ENCODE data around the gene MEI1. TPM values are rescaled to one million over a fixed set of nuclear protein-coding genes. Genes with fewer than 3 reads are reported as not detected.
A peak's percentile ranks its signal among the peaks of the same experiment; 100 is the strongest.
"Not testable (repeated sequence)": the region's sequence is repeated elsewhere in the genome, so short reads cannot be mapped to it uniquely, and the experiment has no call there.

Gene MEI1
- total RNA-seq, 1 donor from 2014 or later, result 2.5 TPM

- no peak for DNase-seq (ENCODE audit: low read depth, low spot score)
These were observed 17.7 kb upstream of the MEI1 start for GRCh38 chr22:41681616-41682015.

GRCh38 chr22:41682033-41682807, 17.1 kb upstream of the MEI1 start:
- DNase-seq (ENCODE audit: low read depth, low spot score), result peak; percentile 53

- no peak for DNase-seq (ENCODE audit: low read depth, low spot score)
These were observed 16.3 kb upstream of the MEI1 start for GRCh38 chr22:41683052-41683451.

- no peak for DNase-seq (ENCODE audit: low read depth, low spot score)
These were observed 15.7 kb upstream of the MEI1 start for GRCh38 chr22:41683616-41684015.

GRCh38 chr22:41684194-41684593, 15.1 kb upstream of the MEI1 start:
- DNase-seq (ENCODE audit: low read depth, low spot score), result no peak

GRCh38 chr22:41686890-41687289, 12.4 kb upstream of the MEI1 start:
- not testable (repeated sequence) for DNase-seq (ENCODE audit: low read depth, low spot score)

- DNase-seq (ENCODE audit: low read depth, low spot score), result no peak
These were observed 11.4 kb upstream of the MEI1 start for GRCh38 chr22:41687901-41688364.

- peak; percentile 81 for DNase-seq (ENCODE audit: low read depth, low spot score)
These were observed 10.7 kb upstream of the MEI1 start, which contains the start of gene SNU13 for GRCh38 chr22:41688365-41689211. Gene SNU13 (minus strand): TSS chr22:41688867. CDS start chr22:41688796, 71 bp downstream.

GRCh38 chr22:41690476-41690875, 8.8 kb upstream of the MEI1 start:
- no peak for DNase-seq (ENCODE audit: low read depth, low spot score)

- no peak for DNase-seq (ENCODE audit: low read depth, low spot score)
These were observed 4.1 kb upstream of the MEI1 start for GRCh38 chr22:41695211-41695610.

- DNase-seq (ENCODE audit: low read depth, low spot score), result no peak
These were observed 2.6 kb upstream of the MEI1 start for GRCh38 chr22:41696703-41697102.

GRCh38 chr22:41697126-41697775, 2.1 kb upstream of the MEI1 start:
- peak; percentile 58 for DNase-seq (ENCODE audit: low read depth, low spot score)

GRCh38 chr22:41700108-41700364, 733 bp downstream of the MEI1 start:
- DNase-seq (ENCODE audit: low read depth, low spot score), result no peak

GRCh38 chr22:41702763-41703162, 3.5 kb downstream of the MEI1 start:
- DNase-seq (ENCODE audit: low read depth, low spot score), result no peak

- no peak for DNase-seq (ENCODE audit: low read depth, low spot score)
These were observed 10.0 kb downstream of the MEI1 start for GRCh38 chr22:41709341-41709740.

GRCh38 chr22:41713004-41713403, 13.7 kb downstream of the MEI1 start:
- no peak for DNase-seq (ENCODE audit: low read depth, low spot score)

- no peak for DNase-seq (ENCODE audit: low read depth, low spot score)
These were observed 23.2 kb downstream of the MEI1 start for GRCh38 chr22:41722496-41722895.

- no peak for DNase-seq (ENCODE audit: low read depth, low spot score)
These were observed 26.3 kb downstream of the MEI1 start for GRCh38 chr22:41725510-41726110.

- DNase-seq (ENCODE audit: low read depth, low spot score), result no peak
These were observed 32.3 kb downstream of the MEI1 start for GRCh38 chr22:41731609-41732008.

- no peak for DNase-seq (ENCODE audit: low read depth, low spot score)
These were observed 32.9 kb downstream of the MEI1 start for GRCh38 chr22:41732096-41732772.

GRCh38 chr22:41733241-41733640, 33.9 kb downstream of the MEI1 start:
- not testable (repeated sequence) for DNase-seq (ENCODE audit: low read depth, low spot score)
